Measurements from ENCODE around the gene HCN4.

DNA sequence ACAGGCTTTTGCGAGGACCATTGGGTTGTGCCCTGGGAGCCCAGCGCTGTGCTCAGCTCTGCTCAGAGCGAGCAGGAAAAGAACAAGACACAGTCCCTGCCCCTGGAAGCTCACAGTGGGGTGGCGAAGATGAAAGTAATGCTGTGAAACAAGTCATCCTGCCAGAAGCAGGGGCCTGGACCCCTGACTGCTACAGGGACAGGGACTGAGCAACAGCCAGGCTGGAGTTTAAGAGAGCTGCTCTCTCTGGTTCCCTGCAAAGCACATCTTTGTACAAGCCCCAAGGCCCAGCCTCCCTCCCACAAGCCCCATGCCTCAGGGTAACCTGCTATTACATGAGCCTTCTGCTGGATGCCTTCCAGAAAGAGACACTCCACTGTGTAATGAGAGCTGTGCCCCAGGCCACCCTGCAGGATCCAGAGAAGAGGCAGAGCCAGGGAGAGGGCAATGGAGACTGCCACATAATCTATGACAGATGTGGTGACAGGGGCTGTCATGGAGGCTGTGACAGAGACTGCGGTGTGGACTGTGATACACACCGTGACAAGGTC is 7.1 kb upstream of the HCN4 start:
- TF ChIP-seq, protein P1, sequence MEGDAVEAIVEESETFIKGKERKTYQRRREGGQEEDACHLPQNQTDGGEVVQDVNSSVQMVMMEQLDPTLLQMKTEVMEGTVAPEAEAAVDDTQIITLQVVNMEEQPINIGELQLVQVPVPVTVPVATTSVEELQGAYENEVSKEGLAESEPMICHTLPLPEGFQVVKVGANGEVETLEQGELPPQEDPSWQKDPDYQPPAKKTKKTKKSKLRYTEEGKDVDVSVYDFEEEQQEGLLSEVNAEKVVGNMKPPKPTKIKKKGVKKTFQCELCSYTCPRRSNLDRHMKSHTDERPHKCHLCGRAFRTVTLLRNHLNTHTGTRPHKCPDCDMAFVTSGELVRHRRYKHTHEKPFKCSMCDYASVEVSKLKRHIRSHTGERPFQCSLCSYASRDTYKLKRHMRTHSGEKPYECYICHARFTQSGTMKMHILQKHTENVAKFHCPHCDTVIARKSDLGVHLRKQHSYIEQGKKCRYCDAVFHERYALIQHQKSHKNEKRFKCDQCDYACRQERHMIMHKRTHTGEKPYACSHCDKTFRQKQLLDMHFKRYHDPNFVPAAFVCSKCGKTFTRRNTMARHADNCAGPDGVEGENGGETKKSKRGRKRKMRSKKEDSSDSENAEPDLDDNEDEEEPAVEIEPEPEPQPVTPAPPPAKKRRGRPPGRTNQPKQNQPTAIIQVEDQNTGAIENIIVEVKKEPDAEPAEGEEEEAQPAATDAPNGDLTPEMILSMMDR (IDR thresholded peaks at IDR 0.05): no peak
- TF ChIP-seq ZFX (IDR thresholded peaks at IDR 0.05; ENCODE audit: borderline replicate concordance): no peak
